HL-60 (cell line): ENCODE measurements around the gene EEF2K.

Experiments used
- DNase-seq, 2 experiments: peaks; one replicate each; pipeline ENCODE4 v3.0.0-alpha.2; 2010 to 2020; ENCODE audit warnings: low read depth in 1 of 2, low spot score in 1 of 2
- H3K27ac ChIP-seq: fragments of 250-450 bp; sonication (Bioruptor Pico); replicated peaks from 2 replicates; pipeline ENCODE4 v1.5.1; 2020; ENCODE audit warnings: mild to moderate bottlenecking, moderate library complexity
- H3K27me3 ChIP-seq: fragments of 250-450 bp; sonication (Bioruptor Pico); 2 replicates; pipeline ENCODE4 v1.5.1; 2021; ENCODE audit warnings: mild to moderate bottlenecking, moderate library complexity; ENCODE audit not compliant: insufficient read depth, poor library complexity, severe bottlenecking
- H3K4me3 ChIP-seq: replicated peaks from 2 replicates; pipeline ENCODE4 v1.5.1; 2011; ENCODE audit warnings: mild to moderate bottlenecking, control low read depth, low read length; ENCODE audit not compliant: insufficient read depth
- GABPA ChIP-seq: IDR thresholded peaks from 2 replicates; pipeline ENCODE4 v1.6.1; 2012; ENCODE audit warnings: low read depth
- POLR2AphosphoS5 ChIP-seq: IDR thresholded peaks from 2 replicates; pipeline ENCODE4 v1.6.1; 2012; ENCODE audit warnings: low read depth
- SPI1 ChIP-seq: IDR thresholded peaks from 2 replicates; pipeline ENCODE4 v1.6.1; 2012; ENCODE audit warnings: low read depth, mild to moderate bottlenecking, borderline replicate concordance
- TF ChIP-seq, protein P1 (sequence below): IDR thresholded peaks from one replicate; pipeline ENCODE4 v1.5.1; 2011; ENCODE audit warnings: low read length, control low read depth, inconsistent platforms; ENCODE audit not compliant: insufficient read depth
- TF ChIP-seq, protein P2 (sequence below): IDR thresholded peaks from 2 replicates; pipeline ENCODE4 v1.6.1; 2012; ENCODE audit warnings: low read depth; ENCODE audit not compliant: insufficient replicate concordance

The EEF2K gene

GRCh38 chr16:22274916-22275315 is 68.8 kb downstream of the EEF2K start:
- TF ChIP-seq, protein P1, sequence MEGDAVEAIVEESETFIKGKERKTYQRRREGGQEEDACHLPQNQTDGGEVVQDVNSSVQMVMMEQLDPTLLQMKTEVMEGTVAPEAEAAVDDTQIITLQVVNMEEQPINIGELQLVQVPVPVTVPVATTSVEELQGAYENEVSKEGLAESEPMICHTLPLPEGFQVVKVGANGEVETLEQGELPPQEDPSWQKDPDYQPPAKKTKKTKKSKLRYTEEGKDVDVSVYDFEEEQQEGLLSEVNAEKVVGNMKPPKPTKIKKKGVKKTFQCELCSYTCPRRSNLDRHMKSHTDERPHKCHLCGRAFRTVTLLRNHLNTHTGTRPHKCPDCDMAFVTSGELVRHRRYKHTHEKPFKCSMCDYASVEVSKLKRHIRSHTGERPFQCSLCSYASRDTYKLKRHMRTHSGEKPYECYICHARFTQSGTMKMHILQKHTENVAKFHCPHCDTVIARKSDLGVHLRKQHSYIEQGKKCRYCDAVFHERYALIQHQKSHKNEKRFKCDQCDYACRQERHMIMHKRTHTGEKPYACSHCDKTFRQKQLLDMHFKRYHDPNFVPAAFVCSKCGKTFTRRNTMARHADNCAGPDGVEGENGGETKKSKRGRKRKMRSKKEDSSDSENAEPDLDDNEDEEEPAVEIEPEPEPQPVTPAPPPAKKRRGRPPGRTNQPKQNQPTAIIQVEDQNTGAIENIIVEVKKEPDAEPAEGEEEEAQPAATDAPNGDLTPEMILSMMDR, result no peak
- TF ChIP-seq GABPA (no peak), SPI1 (no peak), POLR2AphosphoS5 (no peak)
- TF ChIP-seq, protein P2, sequence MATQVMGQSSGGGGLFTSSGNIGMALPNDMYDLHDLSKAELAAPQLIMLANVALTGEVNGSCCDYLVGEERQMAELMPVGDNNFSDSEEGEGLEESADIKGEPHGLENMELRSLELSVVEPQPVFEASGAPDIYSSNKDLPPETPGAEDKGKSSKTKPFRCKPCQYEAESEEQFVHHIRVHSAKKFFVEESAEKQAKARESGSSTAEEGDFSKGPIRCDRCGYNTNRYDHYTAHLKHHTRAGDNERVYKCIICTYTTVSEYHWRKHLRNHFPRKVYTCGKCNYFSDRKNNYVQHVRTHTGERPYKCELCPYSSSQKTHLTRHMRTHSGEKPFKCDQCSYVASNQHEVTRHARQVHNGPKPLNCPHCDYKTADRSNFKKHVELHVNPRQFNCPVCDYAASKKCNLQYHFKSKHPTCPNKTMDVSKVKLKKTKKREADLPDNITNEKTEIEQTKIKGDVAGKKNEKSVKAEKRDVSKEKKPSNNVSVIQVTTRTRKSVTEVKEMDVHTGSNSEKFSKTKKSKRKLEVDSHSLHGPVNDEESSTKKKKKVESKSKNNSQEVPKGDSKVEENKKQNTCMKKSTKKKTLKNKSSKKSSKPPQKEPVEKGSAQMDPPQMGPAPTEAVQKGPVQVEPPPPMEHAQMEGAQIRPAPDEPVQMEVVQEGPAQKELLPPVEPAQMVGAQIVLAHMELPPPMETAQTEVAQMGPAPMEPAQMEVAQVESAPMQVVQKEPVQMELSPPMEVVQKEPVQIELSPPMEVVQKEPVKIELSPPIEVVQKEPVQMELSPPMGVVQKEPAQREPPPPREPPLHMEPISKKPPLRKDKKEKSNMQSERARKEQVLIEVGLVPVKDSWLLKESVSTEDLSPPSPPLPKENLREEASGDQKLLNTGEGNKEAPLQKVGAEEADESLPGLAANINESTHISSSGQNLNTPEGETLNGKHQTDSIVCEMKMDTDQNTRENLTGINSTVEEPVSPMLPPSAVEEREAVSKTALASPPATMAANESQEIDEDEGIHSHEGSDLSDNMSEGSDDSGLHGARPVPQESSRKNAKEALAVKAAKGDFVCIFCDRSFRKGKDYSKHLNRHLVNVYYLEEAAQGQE, result no peak
- DNase-seq, result no peak
- Histone ChIP-seq H3K27ac (no peak overlapping the region), H3K4me3 (no peak overlapping the region), H3K27me3 (no peaks in the 10 kb centered on the region)

DNA sequence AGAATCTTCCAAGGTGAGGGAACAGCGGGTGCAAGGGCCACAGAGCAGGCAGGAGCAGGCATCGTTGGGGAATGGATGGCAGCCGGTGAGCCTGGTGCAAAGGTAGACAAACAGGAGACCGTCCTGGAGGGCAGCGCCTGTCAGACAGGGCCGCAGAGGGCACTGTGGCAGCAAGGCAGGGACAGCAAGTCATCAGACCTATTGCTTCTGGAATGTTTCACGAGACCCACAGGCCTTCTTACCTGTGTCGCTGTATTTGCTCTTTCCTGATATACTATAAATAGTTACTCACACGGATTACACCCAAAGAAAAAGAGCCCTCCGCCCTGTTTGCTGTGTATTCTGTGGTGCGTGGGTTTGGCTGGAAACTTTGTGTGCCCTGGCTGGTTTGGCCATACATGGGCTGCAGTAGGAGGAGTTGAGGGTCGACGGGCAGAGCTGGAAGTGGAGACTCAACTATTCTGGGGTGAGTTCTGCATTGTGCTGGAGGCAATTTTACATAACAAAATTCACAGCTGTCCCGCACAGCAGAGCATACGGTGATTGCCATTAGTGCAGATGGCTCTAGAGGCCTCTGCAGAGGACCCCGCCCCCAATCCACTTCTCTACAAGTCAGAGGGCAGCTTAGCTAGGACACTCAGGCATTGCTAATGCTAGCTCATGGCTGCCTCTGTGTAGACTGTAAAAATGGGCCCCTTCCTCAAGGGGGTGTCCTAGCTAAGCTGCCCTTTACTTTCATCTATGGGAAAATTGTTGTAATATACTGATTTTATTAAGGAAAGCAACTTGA is 72.6 kb downstream of the EEF2K start:
- H3K27me3 ChIP-seq, result no peaks in the 10 kb centered on the region
- H3K27ac ChIP-seq, result no peak overlapping the region
- no peak for DNase-seq
- H3K4me3 ChIP-seq, result no peak overlapping the region
- TF ChIP-seq, protein P1, result no peak
- TF ChIP-seq GABPA (no peak), POLR2AphosphoS5 (no peak), SPI1 (no peak)
- TF ChIP-seq, protein P2, result no peak

DNA sequence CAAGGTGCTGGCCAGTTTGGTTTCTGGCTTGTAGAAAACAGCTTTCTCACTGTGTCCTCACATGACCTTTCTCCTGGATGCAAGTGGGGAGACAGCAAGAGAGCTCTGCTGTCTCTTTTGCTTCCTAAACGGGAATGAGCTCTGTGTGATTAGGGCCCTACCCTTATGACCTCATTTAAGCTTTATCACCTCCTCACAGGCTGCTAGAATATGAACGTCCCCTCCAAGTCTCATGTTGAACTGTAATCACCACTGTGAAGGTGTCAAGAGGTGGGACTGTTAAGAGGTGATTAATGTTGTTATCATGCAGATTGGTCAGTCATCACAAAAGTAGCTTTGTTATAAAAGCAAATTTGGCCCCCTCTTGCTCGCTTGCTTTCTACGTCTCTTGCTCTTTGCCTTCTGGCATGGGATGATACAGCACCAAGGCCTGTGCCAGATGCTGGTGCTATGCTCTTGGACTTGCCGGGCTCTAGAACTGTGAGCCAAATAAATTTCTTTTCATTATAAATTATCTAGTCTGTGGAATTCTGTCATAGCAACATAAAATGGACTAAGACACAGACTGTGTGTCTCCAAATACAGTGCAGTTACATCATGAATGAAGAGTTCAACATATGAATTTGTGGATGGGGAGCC is 76.3 kb downstream of the EEF2K start:
- Histone ChIP-seq H3K4me3 (no peak overlapping the region), H3K27me3 (no peaks in the 10 kb centered on the region), H3K27ac (no peak overlapping the region)
- DNase-seq, result no peak
- TF ChIP-seq POLR2AphosphoS5 (no peak), SPI1 (no peak)

DNA sequence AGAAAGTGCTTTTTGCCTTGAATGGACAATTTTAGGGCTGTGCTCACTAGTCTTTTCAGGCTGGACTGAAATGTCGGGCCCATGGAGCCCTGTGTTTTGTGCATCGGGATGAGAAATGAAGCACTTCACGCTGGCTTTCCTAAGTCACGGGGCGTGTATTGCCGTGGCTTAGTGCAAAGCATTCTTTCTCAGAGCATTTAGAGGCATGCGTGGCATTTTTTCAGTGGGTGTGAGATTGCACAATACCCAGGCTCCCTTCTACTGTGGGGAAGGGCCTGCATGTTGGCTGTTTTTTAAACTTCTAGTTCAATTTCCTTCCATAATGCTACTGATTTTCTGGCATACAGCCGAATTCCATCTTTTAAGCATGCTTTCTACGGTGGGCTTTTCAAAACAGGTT is 78.6 kb downstream of the EEF2K start:
- Histone ChIP-seq H3K4me3 (no peak overlapping the region), H3K27me3 (no peaks in the 10 kb centered on the region), H3K27ac (no peak overlapping the region)
- TF ChIP-seq POLR2AphosphoS5 (no peak), GABPA (no peak), SPI1 (no peak)
- TF ChIP-seq, protein P2, result no peak
- TF ChIP-seq, protein P1, result no peak
- no peak for DNase-seq
